IgD-negative memory B cell (primary cell): ENCODE measurements around the gene MAFG. TPM values are rescaled to one million over a fixed set of nuclear protein-coding genes. Genes with fewer than 3 reads are reported as not detected.

Experiments used
- H3K27ac Mint-ChIP-seq, 3 donors: one replicate each; pipeline ENCODE4 v1.8.0; 2020 to 2022; ENCODE audit warnings: mild to moderate bottlenecking in 3 of 3, mixed read lengths in 3 of 3, moderate library complexity in 1 of 3
- H3K27me3 Mint-ChIP-seq: one replicate; pipeline ENCODE4 v1.8.0; 2021; ENCODE audit warnings: mixed read lengths
- H3K36me3 Mint-ChIP-seq: one replicate; pipeline ENCODE4 v1.8.0; 2020; ENCODE audit warnings: mild to moderate bottlenecking, mixed read lengths
- H3K4me1 Mint-ChIP-seq, 3 donors: one replicate each; pipeline ENCODE4 v1.8.0; 2020 to 2022; ENCODE audit warnings: mixed read lengths in 3 of 3, mild to moderate bottlenecking in 1 of 3
- H3K4me3 Mint-ChIP-seq, 4 donors: one replicate each; pipeline ENCODE4 v1.8.0; 2020 to 2022; ENCODE audit warnings: mild to moderate bottlenecking in 4 of 4, mixed read lengths in 4 of 4, moderate library complexity in 3 of 4
- H3K9me3 Mint-ChIP-seq, 3 donors: one replicate each; pipeline ENCODE4 v1.8.0; 2020 to 2021; ENCODE audit warnings: mixed read lengths in 3 of 3, mild to moderate bottlenecking in 1 of 3
- polyA plus RNA-seq: library from polyadenylated mRNA; unstranded; fragments of 300-500 nt; fragmentation: Illumina TruSeq; gene quantifications from one replicate; pipeline ENCODE4 v1.2.3, GENCODE V29; 2021

The MAFG gene
- polyA plus RNA-seq, 1 donor from 2014 or later = 1.6 TPM

GRCh38 chr17:81961521-81962498, 34.3 kb upstream of the MAFG start:
- Mint-ChIP-seq H3K27me3 (peaks cover 27% of the 10 kb centered on the region), H3K4me1 (peaks cover 0 to 5% (median 2%) of the 10 kb centered on the region in 3 donors), H3K27ac (peak overlapping the region in 1 of 3 donors; percentile 32), H3K4me3 (peak overlapping the region in 2 of 4 donors; percentile 33 to 80), H3K9me3 (no peaks in the 10 kb centered on the region), H3K36me3 (no peaks in the 10 kb centered on the region)

- Mint-ChIP-seq H3K9me3 (no peaks in the 10 kb centered on the region), H3K4me1 (peaks cover 0 to 5% (median 0%) of the 10 kb centered on the region in 3 donors), H3K4me3 (peak within 1 kb of the TSS in 1 of 4 donors; percentile 72), H3K27me3 (peaks cover 28% of the 10 kb centered on the region), H3K36me3 (no peaks in the 10 kb centered on the region), H3K27ac (no peak within 1 kb of the TSS)
Observed at GRCh38 chr17:81961087-81961511, 33.6 kb upstream of the MAFG start, which contains the start of gene NOTUM. NOTUM (minus strand) TSS chr17:81961187; CDS start chr17:81960909, 278 bp downstream.

GRCh38 chr17:81960130-81960958, 32.8 kb upstream of the MAFG start:
- Mint-ChIP-seq H3K27me3 (peaks cover 31% of the 10 kb centered on the region), H3K27ac (no peak overlapping the region), H3K4me1 (peaks cover 0 to 5% (median 0%) of the 10 kb centered on the region in 3 donors), H3K9me3 (no peaks in the 10 kb centered on the region), H3K4me3 (peak overlapping the region in 1 of 4 donors; percentile 72), H3K36me3 (no peaks in the 10 kb centered on the region)

GRCh38 chr17:81959362-81960129, 32.0 kb upstream of the MAFG start:
- peak overlapping the region in 1 of 4 donors; percentile 88 for H3K4me3 Mint-ChIP-seq
- H3K36me3 Mint-ChIP-seq = no peaks in the 10 kb centered on the region
- no peaks in the 10 kb centered on the region for H3K9me3 Mint-ChIP-seq
- no peak overlapping the region for H3K27ac Mint-ChIP-seq
- H3K4me1 Mint-ChIP-seq = peaks cover 0 to 5% (median 0%) of the 10 kb centered on the region in 3 donors
- H3K27me3 Mint-ChIP-seq = peaks cover 32% of the 10 kb centered on the region

- peaks cover 28% of the 10 kb centered on the region for H3K27me3 Mint-ChIP-seq
- no peaks in the 10 kb centered on the region for H3K9me3 Mint-ChIP-seq
- H3K36me3 Mint-ChIP-seq = no peaks in the 10 kb centered on the region
- H3K4me3 Mint-ChIP-seq = peak overlapping the region; percentile 38 to 88 (median 68)
- H3K4me1 Mint-ChIP-seq = peaks cover 0 to 5% (median 0%) of the 10 kb centered on the region in 3 donors
- no peak overlapping the region for H3K27ac Mint-ChIP-seq
Observed at GRCh38 chr17:81958633-81959342, 31.3 kb upstream of the MAFG start.

GRCh38 chr17:81957691-81958432, 30.3 kb upstream of the MAFG start:
- H3K4me3 Mint-ChIP-seq = peak overlapping the region in 1 of 4 donors; percentile 48
- H3K9me3 Mint-ChIP-seq = no peaks in the 10 kb centered on the region
- H3K4me1 Mint-ChIP-seq = peaks cover 0 to 5% (median 0%) of the 10 kb centered on the region in 3 donors
- peaks cover 27% of the 10 kb centered on the region for H3K27me3 Mint-ChIP-seq
- H3K27ac Mint-ChIP-seq = peak overlapping the region in 2 of 3 donors; percentile 48 to 64
- no peaks in the 10 kb centered on the region for H3K36me3 Mint-ChIP-seq

GRCh38 chr17:81956607-81957589, 29.4 kb upstream of the MAFG start:
- Mint-ChIP-seq H3K9me3 (no peaks in the 10 kb centered on the region), H3K27me3 (peaks cover 23% of the 10 kb centered on the region), H3K27ac (peak overlapping the region in 2 of 3 donors; percentile 48 to 64), H3K4me3 (peak overlapping the region in 1 of 4 donors; percentile 48), H3K4me1 (peaks cover 0 to 2% (median 0%) of the 10 kb centered on the region in 3 donors), H3K36me3 (no peaks in the 10 kb centered on the region)

- Mint-ChIP-seq H3K4me3 (no peak overlapping the region), H3K9me3 (no peaks in the 10 kb centered on the region)
Observed at GRCh38 chr17:81955756-81956544, 28.4 kb upstream of the MAFG start.

GRCh38 chr17:81955058-81955681, 27.6 kb upstream of the MAFG start:
- Mint-ChIP-seq H3K27ac (no peak overlapping the region), H3K27me3 (peaks cover 26% of the 10 kb centered on the region), H3K4me1 (peaks cover 0 to 2% (median 0%) of the 10 kb centered on the region in 3 donors)

More at GRCh38 chr17:81955756-81956544, 28.4 kb upstream of the MAFG start:
- Mint-ChIP-seq H3K4me1 (peaks cover 0 to 2% (median 0%) of the 10 kb centered on the region in 3 donors), H3K27me3 (peaks cover 23% of the 10 kb centered on the region), H3K36me3 (no peaks in the 10 kb centered on the region), H3K27ac (no peak overlapping the region)

GRCh38 chr17:81954131-81955057, 26.9 kb upstream of the MAFG start:
- H3K4me1 Mint-ChIP-seq = peaks cover 0 to 2% (median 0%) of the 10 kb centered on the region in 3 donors
- no peaks in the 10 kb centered on the region for H3K9me3 Mint-ChIP-seq
- no peaks in the 10 kb centered on the region for H3K36me3 Mint-ChIP-seq
- H3K27me3 Mint-ChIP-seq = peaks cover 26% of the 10 kb centered on the region
- no peak overlapping the region for H3K27ac Mint-ChIP-seq
- H3K4me3 Mint-ChIP-seq = peak overlapping the region in 1 of 4 donors; percentile 22

More at GRCh38 chr17:81955058-81955681, 27.6 kb upstream of the MAFG start:
- Mint-ChIP-seq H3K4me3 (no peak overlapping the region), H3K9me3 (no peaks in the 10 kb centered on the region), H3K36me3 (no peaks in the 10 kb centered on the region)
